ENCODE results near the gene WARS2.
A peak's percentile ranks its signal among the peaks of the same experiment; 100 is the strongest.

WARS2 gene

GRCh38 chr1:119026956-119027355, 113.5 kb downstream of the WARS2 start:
- no peak for DNase-seq (ENCODE audit: low read depth in 2 of 2)

GRCh38 chr1:119015547-119015946, 124.9 kb downstream of the WARS2 start:
- no peak for DNase-seq (ENCODE audit: low read depth in 2 of 2)

- no peak for DNase-seq (ENCODE audit: low read depth in 2 of 2)
These were observed 128.1 kb downstream of the WARS2 start for GRCh38 chr1:119012383-119012782.

- peak in 1 of 2 experiments; percentile 52 for DNase-seq (ENCODE audit: low read depth in 2 of 2)
These were observed 128.7 kb downstream of the WARS2 start for GRCh38 chr1:119011706-119012105.

GRCh38 chr1:119011116-119011515, 129.3 kb downstream of the WARS2 start:
- no peak for DNase-seq (ENCODE audit: low read depth in 2 of 2)

GRCh38 chr1:119010201-119010600, 130.3 kb downstream of the WARS2 start:
- DNase-seq (ENCODE audit: low read depth in 2 of 2): no peak

GRCh38 chr1:119009312-119009655, 131.2 kb downstream of the WARS2 start:
- DNase-seq (ENCODE audit: low read depth in 2 of 2): no peak

- DNase-seq (ENCODE audit: low read depth in 2 of 2): peak in 1 of 2 experiments; percentile 72
These were observed 131.8 kb downstream of the WARS2 start for GRCh38 chr1:119008483-119009311.

- DNase-seq (ENCODE audit: low read depth in 2 of 2): no peak
These were observed 132.6 kb downstream of the WARS2 start for GRCh38 chr1:119007670-119008482.

- DNase-seq (ENCODE audit: low read depth in 2 of 2): no peak
These were observed 133.1 kb downstream of the WARS2 start for GRCh38 chr1:119007339-119007669.

GRCh38 chr1:119006406-119007279, 133.8 kb downstream of the WARS2 start:
- DNase-seq (ENCODE audit: low read depth in 2 of 2): no peak

GRCh38 chr1:119005724-119006405, 134.6 kb downstream of the WARS2 start:
- DNase-seq (ENCODE audit: low read depth in 2 of 2): no peak

- no peak for DNase-seq (ENCODE audit: low read depth in 2 of 2)
These were observed 135.7 kb downstream of the WARS2 start for GRCh38 chr1:119004781-119005180.

GRCh38 chr1:119004129-119004527, 136.3 kb downstream of the WARS2 start:
- no peak for DNase-seq (ENCODE audit: low read depth in 2 of 2)

GRCh38 chr1:119003413-119004128, 136.9 kb downstream of the WARS2 start:
- no peak for DNase-seq (ENCODE audit: low read depth in 2 of 2)

- DNase-seq (ENCODE audit: low read depth in 2 of 2): peak; percentile 81 to 83
These were observed 138.3 kb downstream of the WARS2 start for GRCh38 chr1:119002028-119002686.

- no peak for DNase-seq (ENCODE audit: low read depth in 2 of 2)
These were observed 139.0 kb downstream of the WARS2 start for GRCh38 chr1:119001181-119002027.

GRCh38 chr1:119000371-119001180, 139.9 kb downstream of the WARS2 start:
- DNase-seq (ENCODE audit: low read depth in 2 of 2): no peak

Measured in fibroblast of skin of left quadriceps (primary cell).